Peyer's patch (tissue), 4 donors: ENCODE measurements around the gene MYNN.

Source experiments
- CTCF ChIP-seq, 6 experiments: fragments of 450-650 bp in 4 of 6; fragments of 200-600 bp in 2 of 6; sonication (generic) in 1 of 6; IDR thresholded peaks; one replicate each; pipeline ENCODE4 v1.5.1; 2017 to 2019; ENCODE audit warnings: antibody characterized with exemption in 6 of 6, mild to moderate bottlenecking in 3 of 6, moderate library complexity in 1 of 6
- POLR2A ChIP-seq, 2 donors: fragments of 450-650 bp; IDR thresholded peaks; one replicate each; pipeline ENCODE4 v1.5.1; 2017; ENCODE audit warnings: antibody characterized with exemption in 2 of 2, mild to moderate bottlenecking in 2 of 2, moderate library complexity in 2 of 2

- TF ChIP-seq CTCF (IDR thresholded peaks at IDR 0.05) (no peak), POLR2A (IDR thresholded peaks at IDR 0.05) (no peak)
Observed at GRCh38 chr3:169792359-169792758, 19.2 kb downstream of the MYNN start.
